SU-DHL-6 (cell line): Measurements from ENCODE around the gene ZIC1.

Experiments used
- EZH2phosphoT487 ChIP-seq: fragments of 200-600 bp; sonication (generic), shearing (Covaris generic); conservative IDR thresholded peaks from 2 replicates; pipeline ENCODE4 v1.6.1; 2018; ENCODE audit warnings: mild to moderate bottlenecking, antibody characterized with exemption, low read length, moderate library complexity, mixed read lengths
- TF ChIP-seq, protein P1 (sequence below): fragments of 200-600 bp; sonication (generic); IDR thresholded peaks from one replicate; pipeline ENCODE4 v1.5.1; 2017; ENCODE audit warnings: antibody characterized with exemption, mild to moderate bottlenecking, low read length, moderate library complexity; ENCODE audit not compliant: insufficient read depth, poor library complexity, severe bottlenecking

DNA sequence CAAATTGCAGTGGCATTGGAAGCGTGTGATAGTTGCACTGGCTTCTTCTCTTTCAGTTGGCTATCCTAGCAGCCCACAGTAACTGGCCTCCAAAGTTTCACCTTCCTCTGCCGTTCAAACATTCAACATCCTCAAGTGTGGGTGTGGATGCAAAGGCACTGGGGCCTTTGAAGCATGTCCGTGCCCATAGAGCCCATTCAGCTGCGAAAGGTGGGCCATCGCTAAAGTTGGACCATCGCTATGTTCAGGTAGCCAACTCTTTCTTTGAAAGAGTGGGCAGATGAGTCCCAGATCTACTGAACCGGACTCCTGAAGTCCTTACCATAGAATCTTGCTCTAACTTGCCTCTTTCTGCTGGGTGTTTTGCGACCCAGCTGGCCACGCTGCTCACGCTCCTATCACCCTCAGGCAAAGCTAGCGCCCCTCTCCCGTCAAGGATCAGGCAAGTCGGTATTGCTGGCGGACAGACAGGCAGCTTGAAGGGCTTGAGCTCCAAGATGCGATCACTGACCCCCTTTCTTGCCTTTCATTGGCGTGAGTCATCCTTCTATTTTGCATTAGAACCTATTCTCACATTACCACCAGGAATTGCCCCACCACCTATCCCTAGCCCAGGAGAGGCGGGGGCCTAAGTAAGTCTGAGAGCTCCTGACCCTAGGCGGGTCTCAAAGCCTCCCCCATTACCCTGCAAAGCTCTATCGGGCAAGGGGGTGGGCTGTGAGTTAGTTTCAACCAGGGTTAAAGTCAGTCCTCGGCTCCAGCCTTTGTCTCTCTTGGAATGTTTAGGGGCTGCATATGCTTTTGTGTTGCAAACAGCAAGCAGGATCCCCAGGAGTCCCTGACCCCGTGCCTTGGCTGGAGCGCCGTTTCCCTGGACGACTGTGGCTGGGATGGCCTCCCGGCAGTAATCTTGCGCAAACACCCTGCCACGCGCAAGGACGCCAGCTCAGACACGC is 31.5 kb upstream of the ZIC1 start:
- TF ChIP-seq, protein P1, sequence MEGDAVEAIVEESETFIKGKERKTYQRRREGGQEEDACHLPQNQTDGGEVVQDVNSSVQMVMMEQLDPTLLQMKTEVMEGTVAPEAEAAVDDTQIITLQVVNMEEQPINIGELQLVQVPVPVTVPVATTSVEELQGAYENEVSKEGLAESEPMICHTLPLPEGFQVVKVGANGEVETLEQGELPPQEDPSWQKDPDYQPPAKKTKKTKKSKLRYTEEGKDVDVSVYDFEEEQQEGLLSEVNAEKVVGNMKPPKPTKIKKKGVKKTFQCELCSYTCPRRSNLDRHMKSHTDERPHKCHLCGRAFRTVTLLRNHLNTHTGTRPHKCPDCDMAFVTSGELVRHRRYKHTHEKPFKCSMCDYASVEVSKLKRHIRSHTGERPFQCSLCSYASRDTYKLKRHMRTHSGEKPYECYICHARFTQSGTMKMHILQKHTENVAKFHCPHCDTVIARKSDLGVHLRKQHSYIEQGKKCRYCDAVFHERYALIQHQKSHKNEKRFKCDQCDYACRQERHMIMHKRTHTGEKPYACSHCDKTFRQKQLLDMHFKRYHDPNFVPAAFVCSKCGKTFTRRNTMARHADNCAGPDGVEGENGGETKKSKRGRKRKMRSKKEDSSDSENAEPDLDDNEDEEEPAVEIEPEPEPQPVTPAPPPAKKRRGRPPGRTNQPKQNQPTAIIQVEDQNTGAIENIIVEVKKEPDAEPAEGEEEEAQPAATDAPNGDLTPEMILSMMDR = no peak
- TF ChIP-seq EZH2phosphoT487 = no peak
